Measurements from ENCODE around the gene TCF3.
A peak's percentile ranks its signal among the peaks of the same experiment; 100 is the strongest.
"Not testable (repeated sequence)": the region's sequence is repeated elsewhere in the genome, so short reads cannot be mapped to it uniquely, and the experiment has no call there.

The TCF3 gene

DNA sequence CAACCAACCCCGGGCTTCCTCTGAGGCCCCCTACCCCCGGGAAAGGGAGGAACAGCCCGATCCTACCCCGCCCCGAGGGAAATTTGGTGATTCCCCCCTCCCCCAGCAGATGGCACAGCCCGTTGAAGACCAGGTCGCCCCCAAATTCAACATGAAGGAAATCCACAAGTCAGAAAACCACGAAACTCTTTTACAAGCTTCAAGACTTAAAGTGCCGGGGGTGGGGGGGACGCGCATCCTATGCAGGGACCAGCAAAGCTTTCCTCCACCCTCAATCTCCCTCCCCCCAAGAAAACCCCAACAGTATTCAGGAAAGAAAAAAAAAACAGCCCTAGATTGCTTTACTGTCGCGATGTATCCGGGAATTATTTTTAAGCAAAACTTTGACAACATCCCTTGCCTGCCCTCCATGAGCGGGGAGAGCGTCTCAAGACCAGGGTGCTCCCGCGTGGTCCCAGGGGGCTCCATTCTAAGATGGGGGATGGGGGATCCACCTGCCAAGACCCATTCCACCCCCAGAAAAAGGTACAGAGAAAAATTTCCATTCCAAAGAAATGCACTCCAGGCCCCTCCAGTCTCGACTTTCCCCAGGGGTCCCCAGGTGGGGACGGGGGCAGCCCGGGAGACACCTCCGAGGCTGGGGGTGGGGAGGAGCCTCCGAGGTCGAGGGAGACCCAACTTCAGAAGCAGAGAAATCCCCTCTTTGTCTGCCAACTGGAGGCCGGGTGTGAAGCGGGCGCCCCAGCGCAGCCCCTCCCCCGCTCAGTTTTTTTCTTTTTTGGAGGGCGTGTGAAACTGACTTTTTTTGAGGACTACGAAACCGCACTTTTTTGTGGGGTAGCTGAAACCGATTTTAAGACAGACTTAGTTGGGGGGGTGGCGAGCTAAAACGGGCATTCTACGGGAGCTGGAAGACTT, 1.5 kb downstream of the TCF3 start:
- peak; percentile 44 for DNase-seq

DNA sequence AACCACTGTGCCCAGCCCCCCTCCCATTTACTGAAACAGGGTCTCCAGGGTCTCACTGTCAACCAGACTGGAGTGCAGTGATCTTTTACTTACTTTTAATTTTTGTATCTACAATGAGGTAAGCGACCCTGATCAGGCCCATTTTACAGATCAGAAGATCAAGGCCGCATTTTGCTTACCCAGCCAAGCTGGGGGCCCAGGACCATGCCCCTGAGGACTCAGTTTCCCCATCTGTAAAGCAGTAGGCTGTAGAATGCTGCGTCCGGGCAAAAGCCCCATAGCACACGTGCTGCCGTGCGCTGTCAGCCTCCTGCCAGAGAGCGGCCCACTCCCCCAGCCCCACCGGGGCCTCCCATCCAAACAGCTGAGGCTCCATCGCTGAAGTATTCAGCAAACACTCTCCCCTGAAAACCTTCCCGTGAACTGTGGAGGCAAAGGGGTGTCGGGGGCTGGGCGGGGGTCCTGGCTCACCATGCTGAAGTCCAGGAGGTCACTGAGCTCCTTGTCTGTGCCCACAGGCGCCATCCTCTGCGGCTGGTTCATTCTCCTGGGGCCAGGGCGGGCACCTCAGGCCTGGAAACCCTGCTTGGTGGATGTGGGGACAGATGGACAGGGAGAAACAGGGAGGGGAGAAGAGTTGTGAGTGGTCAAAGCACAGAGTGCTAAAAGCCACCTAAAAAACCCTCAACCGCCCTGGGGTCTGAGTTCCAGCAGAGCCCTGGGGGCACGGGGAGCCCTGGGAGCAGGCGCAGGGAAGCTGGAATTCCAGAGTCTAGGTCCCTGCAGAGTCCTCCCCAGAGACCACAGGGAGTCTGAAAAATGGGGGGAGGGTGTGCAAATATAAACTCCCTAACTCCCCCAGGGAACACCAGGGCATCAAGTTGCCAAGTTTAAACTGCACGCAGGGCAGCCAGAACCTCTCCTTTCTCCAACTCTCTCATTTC, 2.4 kb downstream of the TCF3 start:
- DNase-seq, result no peak

DNA sequence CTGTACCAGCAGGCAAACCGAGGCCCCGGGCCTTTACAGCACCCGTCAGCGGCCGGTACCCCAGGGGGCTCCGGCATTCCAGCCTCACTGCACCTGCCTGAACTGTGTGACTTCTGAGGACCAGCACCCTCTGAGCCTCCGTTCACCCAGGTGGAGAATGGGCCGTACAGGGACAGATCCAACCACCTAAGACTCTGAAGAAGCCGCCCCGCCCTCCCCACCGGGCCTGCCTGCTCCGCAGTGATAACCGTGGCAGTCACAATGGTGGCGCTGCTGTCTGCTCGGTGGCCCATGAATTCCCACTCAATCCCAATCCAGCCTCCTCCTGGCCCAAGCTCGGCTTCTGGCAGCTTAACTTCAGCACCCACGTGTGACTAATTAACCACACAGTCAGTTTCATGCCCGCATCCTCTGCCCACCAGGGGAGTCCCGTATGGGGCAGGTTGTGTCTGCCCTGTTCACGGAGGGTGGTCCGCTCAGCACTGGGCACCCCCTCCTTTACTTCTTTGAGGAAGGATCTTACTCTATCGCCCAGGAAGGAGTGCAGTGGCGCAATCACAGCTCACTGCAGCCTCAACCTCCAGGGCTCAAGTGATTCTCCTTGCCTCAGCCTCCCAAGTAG, 3.4 kb downstream of the TCF3 start:
- DNase-seq, result peak; percentile 32

DNA sequence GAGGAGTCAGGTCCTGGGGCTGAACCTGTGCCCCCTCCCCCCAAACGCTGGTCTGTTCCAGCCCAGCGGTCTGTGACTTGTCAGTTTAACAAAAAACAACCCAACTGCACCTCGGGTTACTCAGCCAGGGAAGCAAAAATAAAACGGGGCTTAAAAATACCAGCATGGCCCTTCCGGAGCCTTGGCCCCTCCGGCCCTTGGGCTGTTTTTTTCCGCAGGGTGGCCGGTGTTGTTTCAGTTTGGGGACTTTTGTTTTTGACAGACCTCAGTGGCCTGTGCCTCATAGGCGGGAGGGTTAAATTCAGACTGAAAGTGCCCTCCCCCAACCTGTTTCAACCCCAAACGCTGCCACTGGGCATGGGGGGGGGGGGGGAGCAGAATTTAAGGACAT, 4.0 kb downstream of the TCF3 start:
- DNase-seq, result no peak

DNA sequence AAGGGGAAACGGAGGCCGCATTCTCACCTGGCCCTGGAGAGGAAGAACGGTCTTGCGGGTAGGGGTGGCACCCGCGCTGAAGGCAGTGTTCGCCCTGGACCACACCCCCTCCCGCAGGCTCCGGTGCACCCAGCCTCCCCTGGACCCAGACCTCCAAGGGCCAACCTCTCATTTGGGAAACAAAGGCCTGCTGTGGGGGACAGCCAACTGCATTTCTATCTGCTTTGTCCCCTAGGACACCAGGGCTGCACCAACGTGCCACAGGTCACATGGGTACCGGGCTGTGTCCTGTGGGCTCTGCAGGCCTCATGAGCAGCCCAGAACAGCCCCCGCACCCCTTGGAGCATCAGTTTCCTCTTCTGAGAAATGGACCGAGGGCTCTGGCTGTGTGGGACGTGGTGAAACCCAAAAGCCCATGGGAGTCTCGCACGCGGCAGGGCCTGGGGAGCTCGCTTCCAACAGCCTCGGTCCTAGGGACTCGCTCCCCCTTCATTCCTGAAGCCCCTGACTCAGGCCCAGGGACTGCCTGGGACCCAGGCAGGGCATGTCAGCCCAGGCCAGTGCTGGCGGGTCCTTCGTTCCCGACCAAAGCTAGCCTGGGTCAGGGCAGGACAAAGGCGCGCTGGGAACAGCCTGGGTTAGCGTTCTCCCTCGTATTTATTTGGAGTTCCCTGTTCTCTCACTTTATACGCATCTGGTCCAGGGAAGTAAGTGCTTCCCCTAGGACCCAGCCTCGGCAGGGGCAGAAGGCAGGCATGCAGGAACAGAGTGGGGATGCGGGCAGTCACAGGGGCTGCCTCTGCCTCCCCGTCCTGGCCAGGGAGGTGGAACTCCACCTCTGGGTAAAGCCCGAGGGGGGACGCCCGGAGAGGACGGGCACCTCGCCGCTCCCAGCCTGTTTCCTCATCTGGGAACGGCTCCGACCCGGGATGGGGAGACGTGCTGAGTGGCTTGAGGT, 4.6 kb downstream of the TCF3 start:
- DNase-seq, result no peak

DNA sequence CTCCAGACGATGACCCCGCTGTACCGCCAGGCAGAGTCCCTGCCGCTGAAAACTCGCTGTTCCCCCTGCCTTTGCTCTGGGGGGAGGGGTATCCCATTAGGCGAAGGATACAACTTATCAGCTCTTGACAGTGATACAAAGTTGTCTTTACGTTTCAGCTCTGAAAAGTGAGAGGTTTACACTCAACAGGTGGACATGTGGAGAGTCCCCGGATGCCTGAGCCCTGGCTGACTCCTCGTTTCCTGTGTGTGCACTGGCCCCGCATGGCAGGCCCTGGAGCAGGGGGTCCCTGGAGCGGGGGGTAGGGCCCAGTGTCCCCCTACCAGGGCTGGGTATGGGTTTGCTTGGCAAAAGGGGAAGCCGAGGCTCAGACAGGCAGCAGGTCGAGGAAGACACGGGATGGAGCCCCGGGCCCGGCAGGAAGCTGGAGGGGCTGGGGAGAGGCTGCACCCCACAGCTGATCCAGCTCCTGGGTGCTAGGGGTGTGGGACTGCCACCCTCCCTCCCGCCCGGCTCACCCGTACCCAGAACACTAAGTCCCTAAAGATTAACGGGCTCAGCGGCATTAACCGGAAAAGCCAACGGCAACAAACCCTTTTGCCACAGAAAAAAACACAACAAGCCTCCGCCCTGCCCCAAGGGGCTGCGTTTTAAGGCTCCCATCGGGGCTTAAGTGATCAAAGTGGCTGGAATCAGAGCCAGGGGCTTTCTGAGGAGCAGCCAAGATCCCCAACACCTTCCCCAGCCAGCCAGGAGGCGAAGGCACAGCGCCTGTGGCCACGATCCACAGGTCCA, 5.6 kb downstream of the TCF3 start:
- no peak for DNase-seq

DNA sequence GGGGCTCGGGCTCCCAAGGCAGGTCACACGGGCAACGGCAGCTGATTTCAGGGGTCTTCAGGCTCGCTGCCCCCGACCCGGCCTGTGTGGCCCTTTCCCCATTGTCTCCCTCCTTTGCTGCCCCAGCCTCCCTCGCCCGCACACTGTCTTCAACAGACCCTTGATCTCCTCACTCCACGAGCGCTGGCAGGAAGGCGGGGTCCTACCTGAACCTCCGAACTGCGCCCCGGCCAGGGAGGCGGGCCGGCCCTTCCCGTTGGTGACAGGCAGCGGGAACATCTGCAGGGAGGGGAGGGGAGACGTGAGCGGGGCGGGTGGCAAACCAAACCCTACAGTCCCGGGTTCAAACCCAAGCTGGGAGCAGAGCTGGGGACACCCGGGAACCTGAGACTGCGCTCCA, 6.3 kb downstream of the TCF3 start:
- DNase-seq, result no peak

DNA sequence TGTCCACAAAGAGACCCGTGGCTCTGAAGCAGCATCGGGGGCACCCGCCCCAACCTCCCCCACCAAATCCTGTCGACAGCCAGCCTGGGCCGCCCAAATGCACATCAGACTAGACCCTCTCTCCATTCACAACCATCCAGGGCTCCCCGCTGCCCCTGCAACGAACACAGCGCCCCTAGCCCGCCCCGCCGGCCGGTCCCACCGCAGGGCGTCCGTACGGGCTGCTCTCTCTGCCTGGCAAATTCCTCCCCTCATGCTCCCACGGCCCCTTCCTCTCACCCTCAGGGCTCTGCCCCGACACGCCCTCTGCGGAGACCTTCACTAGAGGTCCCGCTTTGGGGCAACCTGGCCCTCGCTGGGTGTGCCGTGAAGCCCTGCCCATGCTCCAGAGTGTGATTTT, 7.1 kb downstream of the TCF3 start:
- DNase-seq, result no peak

DNA sequence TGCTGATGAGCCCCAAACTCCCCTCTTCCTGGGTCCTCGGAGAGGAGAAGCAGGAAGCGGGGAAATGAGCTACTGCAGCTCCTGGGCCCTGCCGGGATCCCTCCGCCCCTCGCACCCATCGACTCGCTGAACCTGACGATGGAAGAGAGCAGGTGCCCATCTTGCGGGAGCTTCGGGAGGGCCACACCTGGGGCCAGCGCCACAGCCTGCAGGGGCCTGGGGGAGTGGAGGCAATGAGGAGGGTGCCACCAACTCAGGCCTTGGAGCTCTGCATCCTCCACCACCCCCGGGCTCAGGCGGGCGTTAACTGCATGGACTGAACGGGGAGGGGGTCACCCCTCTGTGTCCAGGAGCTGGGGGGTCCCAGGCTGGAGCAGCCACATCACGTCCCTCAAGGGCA, 8.3 kb downstream of the TCF3 start:
- DNase-seq, result no peak

DNA sequence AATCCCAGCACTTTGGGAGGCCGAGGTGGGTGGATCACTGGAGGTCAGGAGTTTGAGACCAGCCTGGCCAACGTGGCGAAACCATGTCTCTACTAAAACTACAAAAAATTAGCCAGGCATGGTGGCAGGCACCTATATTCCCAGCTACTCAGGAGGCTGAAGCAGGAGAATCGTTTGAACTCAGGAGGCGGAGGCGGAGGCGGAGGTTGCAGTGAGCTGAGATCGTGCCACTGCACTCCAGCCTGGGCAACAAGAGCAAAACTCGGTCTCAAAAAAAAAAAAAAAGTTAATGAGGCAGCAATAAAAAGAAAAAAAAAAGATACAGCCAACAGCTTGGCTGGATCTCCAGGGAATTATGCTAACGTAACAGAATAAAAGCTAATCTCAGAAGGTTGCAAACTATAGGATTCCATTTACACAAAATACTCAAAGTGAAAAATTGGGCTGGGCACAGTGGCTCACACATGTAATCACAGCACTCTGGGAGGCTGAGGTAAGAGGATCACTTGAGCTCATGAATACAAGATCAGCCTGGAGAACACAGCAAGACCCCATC, 11.4 kb downstream of the TCF3 start:
- DNase-seq, result not testable (repeated sequence)

DNA sequence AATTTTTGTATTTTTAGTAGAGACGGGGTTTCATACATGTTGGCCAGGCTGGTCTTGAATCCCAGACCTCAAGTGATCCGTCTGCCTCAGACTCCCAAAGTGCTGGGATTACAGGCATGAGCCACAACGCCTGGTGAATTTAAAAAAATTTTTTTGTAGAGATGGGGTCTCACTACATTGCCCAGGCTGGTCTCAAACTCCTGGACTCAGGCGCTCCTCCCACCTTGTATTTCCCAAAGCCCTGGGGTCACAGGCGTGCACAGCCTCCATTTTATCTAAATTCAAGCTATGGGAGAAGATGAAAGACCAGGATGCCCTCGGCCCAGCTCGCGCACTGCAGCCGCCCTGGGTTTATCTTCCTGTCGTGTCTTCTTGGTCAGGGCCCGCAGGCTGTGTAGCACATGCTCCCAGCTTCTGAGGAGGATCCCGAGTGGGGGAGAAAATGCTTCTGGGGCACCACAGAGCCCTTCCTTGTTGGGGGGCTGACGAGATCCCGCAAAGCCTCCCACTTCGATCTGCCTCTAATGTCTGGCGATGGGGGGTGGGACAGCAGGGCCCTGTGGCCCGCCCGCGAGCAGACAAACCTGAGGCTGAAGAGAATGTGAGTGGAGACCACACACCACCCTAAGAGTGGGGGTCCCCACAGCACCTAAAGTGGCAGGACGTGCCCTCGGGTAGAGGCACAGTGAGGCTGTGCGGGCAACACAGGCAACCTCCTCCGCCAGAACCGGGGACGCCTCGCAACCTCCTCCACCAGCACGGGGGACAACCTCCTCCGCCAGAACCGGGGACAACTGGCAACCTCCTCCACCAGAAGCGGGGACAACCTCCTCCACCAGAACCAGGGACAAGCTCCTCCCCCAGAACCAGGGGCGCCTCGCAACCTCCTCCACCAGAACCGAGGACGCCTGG, 15.8 kb downstream of the TCF3 start:
- DNase-seq, result no peak

DNA sequence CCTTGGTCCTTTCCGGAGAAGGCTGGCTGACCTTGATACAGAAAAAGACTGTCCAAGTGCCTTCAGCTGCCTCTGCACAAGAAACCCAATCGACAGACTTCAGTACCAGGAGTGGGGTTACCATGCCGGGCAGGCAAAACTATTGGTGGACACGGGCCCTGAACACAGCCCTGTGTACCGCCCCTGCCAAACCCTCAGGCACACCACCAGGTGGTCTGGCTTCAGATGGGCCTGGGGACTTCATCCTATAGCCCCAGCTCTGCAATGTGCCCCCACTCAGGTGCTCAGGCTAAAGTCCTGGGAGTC, 17.5 kb downstream of the TCF3 start:
- DNase-seq, result no peak

DNA sequence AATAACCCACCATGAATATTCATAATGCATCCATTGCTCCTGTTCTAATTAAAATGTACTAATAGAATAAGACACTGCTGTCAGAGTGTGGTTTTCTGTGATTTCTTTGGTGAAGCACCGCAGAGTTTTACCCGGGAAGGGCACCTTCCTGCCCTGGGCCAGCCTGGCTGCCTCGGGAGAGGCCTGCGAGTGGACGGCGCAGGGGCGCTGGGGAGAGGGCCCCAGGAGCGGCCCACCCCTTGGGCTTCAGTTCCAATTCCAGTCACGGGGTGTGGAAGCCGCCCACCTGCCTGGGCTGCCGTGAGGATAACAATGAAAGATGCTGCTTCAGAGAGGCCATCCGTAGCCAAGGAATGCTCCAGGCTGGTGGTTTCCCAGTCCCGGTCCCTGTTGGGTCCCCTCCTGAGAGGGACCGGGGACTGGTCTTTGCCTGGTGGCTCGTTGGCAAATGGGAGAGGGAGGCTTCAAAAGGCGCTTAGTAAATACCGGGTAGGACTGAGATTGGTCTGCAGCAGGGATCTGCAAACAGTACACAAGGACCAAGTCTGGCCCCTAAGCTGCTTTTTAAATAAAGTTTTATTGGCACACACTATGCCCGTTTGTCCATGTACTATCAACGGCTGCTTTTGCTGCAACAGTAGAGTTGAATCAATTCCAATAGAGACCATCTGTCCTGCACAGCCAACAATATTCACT, 18.0 kb downstream of the TCF3 start:
- DNase-seq, result no peak

DNA sequence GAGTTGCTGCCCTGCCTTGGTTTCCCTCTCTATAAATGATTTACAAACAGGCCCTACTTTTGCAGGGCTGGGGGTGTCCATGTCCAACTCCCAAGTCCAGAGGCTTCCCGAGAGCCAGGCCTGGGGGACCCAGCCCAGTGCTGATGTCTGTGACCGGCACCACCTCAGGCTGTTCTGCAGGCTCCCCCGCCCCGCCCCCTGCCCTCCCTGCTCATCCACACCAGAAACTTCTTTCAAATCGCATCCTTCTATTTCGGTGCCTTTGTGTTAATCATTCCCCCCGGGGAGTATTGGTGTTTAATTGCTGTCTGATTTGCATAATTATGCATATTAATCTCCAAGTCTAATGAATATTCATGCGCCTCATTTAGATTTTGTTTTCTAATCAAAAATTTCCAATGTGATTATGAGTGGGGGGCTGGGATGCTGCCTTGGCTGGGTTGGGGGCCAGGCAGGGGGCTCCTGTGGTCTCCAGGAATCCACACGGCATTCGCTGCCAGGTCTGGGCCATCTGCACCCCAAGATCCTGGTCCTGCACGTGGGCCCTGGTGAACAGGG, 19.1 kb downstream of the TCF3 start:
- no peak for DNase-seq

DNA sequence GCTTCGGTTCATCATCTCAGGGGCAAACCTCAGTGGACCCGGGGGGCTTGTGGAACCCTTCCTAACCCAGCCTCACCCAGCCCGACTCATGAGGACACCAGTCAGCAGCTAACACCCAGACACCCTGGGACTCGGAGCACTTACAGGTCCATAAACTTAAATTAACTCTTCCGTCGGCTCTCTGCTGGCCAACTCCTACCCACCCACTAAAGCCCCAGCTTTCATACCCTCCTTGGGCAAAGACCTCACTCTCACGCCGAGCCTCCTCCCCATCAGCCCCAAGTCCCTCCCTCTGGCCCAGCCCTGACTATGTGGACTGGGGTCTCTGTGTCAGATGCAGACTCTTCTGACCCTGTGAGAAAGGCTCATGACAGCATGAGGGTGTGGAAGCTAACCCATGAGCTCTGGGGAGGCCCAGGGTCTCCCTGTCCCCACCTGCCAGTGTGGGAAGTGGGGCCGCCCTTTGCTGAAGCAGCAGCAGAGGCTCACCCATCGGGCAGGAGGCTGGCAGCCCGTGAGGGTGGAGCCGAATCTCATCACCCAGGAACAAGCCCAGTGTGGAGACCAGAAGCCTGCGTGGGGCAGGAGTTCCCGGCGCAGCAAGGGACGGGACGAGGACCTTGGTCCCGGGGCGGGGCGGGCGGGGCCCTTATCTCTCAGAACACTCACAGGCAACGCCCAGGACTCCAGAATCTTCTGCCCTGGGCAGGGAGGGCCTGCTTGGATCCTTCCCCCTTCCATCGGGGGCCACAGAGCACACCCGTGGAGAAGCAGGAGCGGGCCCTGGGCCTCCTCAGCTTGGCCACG, 19.8 kb downstream of the TCF3 start:
- DNase-seq, result no peak

DNA sequence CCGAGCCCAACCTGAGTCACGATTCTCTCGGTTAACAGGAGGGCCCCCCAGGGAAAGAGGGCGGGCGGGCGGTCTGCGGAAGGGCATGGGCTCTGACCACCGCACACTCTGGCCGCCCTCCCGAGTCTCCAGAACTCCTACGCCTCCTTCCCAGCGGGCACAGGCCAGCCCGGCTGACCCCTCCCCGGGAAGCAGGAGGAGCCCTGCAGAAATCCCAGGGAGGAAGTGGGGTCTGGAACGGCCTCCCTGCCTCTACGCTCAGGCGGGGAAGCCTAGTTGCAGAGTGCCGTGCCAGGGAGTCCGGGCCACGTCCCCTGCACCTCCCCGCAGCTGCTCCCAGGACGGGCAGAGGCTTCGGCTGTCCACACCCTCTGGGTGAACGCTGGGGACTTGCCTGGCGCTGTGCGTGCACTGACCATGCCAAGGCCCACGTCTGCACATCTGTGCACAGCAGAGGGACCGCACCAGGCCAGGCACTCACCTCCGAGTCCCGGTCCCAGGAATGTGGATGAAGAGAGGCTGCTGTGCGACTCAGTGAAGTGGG, 20.8 kb downstream of the TCF3 start:
- no peak for DNase-seq

DNA sequence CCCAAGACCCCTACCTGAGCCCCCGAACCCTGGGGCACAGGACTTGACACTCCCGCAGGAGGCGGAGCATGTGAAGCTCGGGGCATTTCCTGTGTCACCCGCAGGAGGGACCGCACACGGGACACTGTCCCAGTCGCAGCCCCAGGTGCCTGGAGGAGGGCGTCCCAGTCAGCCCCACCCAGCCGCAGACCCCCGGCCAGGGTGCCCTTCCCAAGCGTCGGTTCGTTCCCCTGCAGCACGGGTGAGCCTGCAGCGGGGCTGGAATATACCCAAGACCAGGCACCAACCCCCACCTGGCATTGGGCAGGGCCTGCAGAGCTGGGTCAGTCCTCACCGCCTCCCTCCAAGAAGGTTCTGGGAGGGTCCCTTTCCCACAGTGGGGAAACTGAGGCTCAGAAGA, 21.6 kb downstream of the TCF3 start:
- DNase-seq, result no peak

DNA sequence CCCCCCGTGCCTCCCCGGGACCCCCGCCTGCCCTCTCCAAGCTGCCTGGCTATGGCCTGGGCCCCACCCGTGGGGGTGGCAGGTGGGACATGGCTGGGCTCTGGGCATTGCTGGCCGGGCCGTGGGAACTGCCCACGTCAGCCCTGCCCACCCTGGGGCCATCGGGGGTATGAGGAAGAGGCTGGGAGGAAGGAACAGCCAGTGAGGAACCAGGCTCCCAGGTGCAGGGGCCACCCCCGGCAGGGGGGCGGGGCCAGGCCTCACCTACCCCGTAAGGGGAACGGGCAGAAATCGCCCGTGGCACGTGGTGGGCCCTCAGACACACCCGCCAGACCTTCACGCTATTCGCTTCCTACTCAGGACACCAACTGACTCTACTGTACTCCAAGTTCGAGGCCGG, 22.4 kb downstream of the TCF3 start:
- no peak for DNase-seq
